ENCODE results near the gene SORCS2. TPM values are rescaled to one million over a fixed set of nuclear protein-coding genes. Genes with fewer than 3 reads are reported as not detected.

Gene SORCS2
- total RNA-seq, 6 experiments from 2014 or later: 0.18 to 6.2 (median 3.1) TPM

DNA sequence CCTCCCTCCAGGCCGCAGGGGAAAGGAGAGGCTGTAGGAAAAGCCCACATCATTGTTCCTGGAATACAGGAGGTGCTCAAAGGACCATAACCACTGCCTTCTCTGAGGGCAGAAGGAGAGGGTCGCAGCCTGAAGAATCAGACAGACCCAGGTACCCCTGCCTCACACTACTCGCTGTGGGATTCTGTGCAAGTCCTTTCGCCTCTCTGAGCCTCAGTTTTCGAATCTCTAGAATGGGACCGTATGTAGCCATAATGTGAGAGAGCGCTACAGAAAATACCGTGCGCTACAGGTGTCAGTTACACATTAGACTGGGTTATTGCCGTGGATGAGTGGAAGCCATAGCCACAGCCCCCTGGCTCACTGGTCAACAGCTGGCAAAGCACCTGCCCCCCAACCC is 320.6 kb downstream of the SORCS2 start:
- ATAC-seq (no peak), DNase-seq (no peak)
- H3K4me3 ChIP-seq: no peak overlapping the region
- peaks cover 0 to 23% (median 9%) of the 10 kb centered on the region in 4 donors for H3K4me1 ChIP-seq
- no peaks in the 10 kb centered on the region for H3K27me3 ChIP-seq
- no peaks in the 10 kb centered on the region for H3K36me3 ChIP-seq
- intact Hi-C loops (cut with DNase I): no loop called here
- TF ChIP-seq POLR2A (IDR thresholded peaks at IDR 0.05): no peak
- TF ChIP-seq, protein P1, sequence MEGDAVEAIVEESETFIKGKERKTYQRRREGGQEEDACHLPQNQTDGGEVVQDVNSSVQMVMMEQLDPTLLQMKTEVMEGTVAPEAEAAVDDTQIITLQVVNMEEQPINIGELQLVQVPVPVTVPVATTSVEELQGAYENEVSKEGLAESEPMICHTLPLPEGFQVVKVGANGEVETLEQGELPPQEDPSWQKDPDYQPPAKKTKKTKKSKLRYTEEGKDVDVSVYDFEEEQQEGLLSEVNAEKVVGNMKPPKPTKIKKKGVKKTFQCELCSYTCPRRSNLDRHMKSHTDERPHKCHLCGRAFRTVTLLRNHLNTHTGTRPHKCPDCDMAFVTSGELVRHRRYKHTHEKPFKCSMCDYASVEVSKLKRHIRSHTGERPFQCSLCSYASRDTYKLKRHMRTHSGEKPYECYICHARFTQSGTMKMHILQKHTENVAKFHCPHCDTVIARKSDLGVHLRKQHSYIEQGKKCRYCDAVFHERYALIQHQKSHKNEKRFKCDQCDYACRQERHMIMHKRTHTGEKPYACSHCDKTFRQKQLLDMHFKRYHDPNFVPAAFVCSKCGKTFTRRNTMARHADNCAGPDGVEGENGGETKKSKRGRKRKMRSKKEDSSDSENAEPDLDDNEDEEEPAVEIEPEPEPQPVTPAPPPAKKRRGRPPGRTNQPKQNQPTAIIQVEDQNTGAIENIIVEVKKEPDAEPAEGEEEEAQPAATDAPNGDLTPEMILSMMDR (IDR thresholded peaks at IDR 0.05): no peak
- H3K27ac ChIP-seq: no peak overlapping the region
- 98% methylated on average over 6 of the region's 10 CpGs for WGBS (ENCODE audit: insufficient coverage, low coverage, low lambda C conversion rate, missing lambda C conversion rate)
- no peaks in the 10 kb centered on the region for H3K9me3 ChIP-seq

GRCh38 chr4:7513671-7514070 is 321.3 kb downstream of the SORCS2 start:
- H3K27me3 ChIP-seq: no peaks in the 10 kb centered on the region
- DNase-seq (no peak), ATAC-seq (no peak)
- no peaks in the 10 kb centered on the region for H3K36me3 ChIP-seq
- intact Hi-C loops (cut with DNase I): no loop called here
- no peak overlapping the region for H3K27ac ChIP-seq
- TF ChIP-seq POLR2A (IDR thresholded peaks at IDR 0.05): no peak
- TF ChIP-seq, protein P1 (IDR thresholded peaks at IDR 0.05): no peak
- peaks cover 0 to 23% (median 9%) of the 10 kb centered on the region in 4 donors for H3K4me1 ChIP-seq
- no peaks in the 10 kb centered on the region for H3K9me3 ChIP-seq
- 90% methylated on average over 10 of the region's 12 CpGs for WGBS (ENCODE audit: insufficient coverage, low coverage, low lambda C conversion rate, missing lambda C conversion rate)
- H3K4me3 ChIP-seq: no peak overlapping the region

GRCh38 chr4:7514281-7514680 is 321.9 kb downstream of the SORCS2 start:
- Histone ChIP-seq H3K4me1 (peaks cover 0 to 23% (median 9%) of the 10 kb centered on the region in 4 donors), H3K27ac (no peak overlapping the region), H3K27me3 (no peaks in the 10 kb centered on the region), H3K4me3 (no peak overlapping the region), H3K9me3 (no peaks in the 10 kb centered on the region), H3K36me3 (no peaks in the 10 kb centered on the region)
- no peak for TF ChIP-seq POLR2A (IDR thresholded peaks at IDR 0.05)
- TF ChIP-seq, protein P1 (IDR thresholded peaks at IDR 0.05): no peak
- intact Hi-C loops (cut with DNase I): no loop called here
- no peak for DNase-seq
- 76% methylated on average over 5 of the region's 5 CpGs for WGBS (ENCODE audit: insufficient coverage, low coverage, low lambda C conversion rate, missing lambda C conversion rate)
- ATAC-seq: no peak

- Histone ChIP-seq H3K4me1 (peaks cover 0 to 23% (median 9%) of the 10 kb centered on the region in 4 donors), H3K4me3 (no peak overlapping the region), H3K27me3 (no peaks in the 10 kb centered on the region), H3K9me3 (no peaks in the 10 kb centered on the region), H3K36me3 (no peaks in the 10 kb centered on the region), H3K27ac (peak overlapping the region in 2 of 3 donors; percentile 59 to 67)
- no peak for TF ChIP-seq POLR2A (IDR thresholded peaks at IDR 0.05)
- TF ChIP-seq, protein P1 (IDR thresholded peaks at IDR 0.05): no peak
- intact Hi-C loops (cut with DNase I): no loop called here
- DNase-seq (peak in 1 of 3 donors; percentile 39), ATAC-seq (peak; percentile 20 to 39 (median 36))
- no CpG with 5 or more reads among the region's 4 CpGs for WGBS (ENCODE audit: insufficient coverage, low coverage, low lambda C conversion rate, missing lambda C conversion rate)
Measured at GRCh38 chr4:7514789-7515188, 322.5 kb downstream of the SORCS2 start.

Data from right lobe of liver (tissue), 6 donors.